Spinal cord (tissue), 10 donors: ENCODE results near the gene TCEAL3. TPM values are rescaled to one million over a fixed set of nuclear protein-coding genes. Genes with fewer than 3 reads are reported as not detected.
"Not testable (repeated sequence)": the region's sequence is repeated elsewhere in the genome, so short reads cannot be mapped to it uniquely, and the experiment has no call there.

ENCODE experiments used
- DNase-seq, 6 donors: peaks; one replicate each; pipeline versions ENCODE4 v3.0.0 to v3.0.0-alpha.2; 2013 to 2015; ENCODE audit warnings: low spot score in 6 of 6, low read depth in 4 of 6
- H3K27ac ChIP-seq: one replicate; pipeline ENCODE4 v1.5.1; 2013; ENCODE audit warnings: low read depth, low read length, control low read depth
- H3K27me3 ChIP-seq: one replicate; pipeline ENCODE4 v1.6.1; 2013; ENCODE audit warnings: low read length; ENCODE audit not compliant: control insufficient read depth, insufficient read depth
- H3K36me3 ChIP-seq: one replicate; pipeline ENCODE4 v1.6.1; 2013; ENCODE audit warnings: low read length; ENCODE audit not compliant: control insufficient read depth, insufficient read depth
- H3K4me1 ChIP-seq: one replicate; pipeline ENCODE4 v1.6.1; 2013; ENCODE audit warnings: low read length; ENCODE audit not compliant: control insufficient read depth, insufficient read depth
- H3K4me3 ChIP-seq: one replicate; pipeline ENCODE4 v1.5.1; 2013; ENCODE audit warnings: low read depth, low read length, control low read depth
- H3K9me3 ChIP-seq: one replicate; pipeline ENCODE4 v1.6.1; 2013; ENCODE audit warnings: low read length; ENCODE audit not compliant: control insufficient read depth, insufficient read depth
- WGBS: methylation state at CpG from one replicate; pipeline ENCODE4 v1.1.5; 2013; ENCODE audit warnings: missing lambda C conversion rate; ENCODE audit not compliant: insufficient coverage; 5-methylcytosine and 5-hydroxymethylcytosine counted together
- polyA plus RNA-seq, 2 donors: library from polyadenylated mRNA; unstranded; fragments of 120-200 nt; gene quantifications; one replicate each; pipeline ENCODE4 v1.2.1, GENCODE V29; 2013; ENCODE audit not compliant: insufficient read length in 2 of 2
- total RNA-seq, 2 donors: library from RNA; depleted of rRNA in 1 of 2; stranded (reverse); fragments of 120-200 nt in 1 of 2; fragments of >200 nt in 1 of 2; gene quantifications; one replicate each; pipeline versions ENCODE4 v1.2.3 to v1.2.4, GENCODE V29; 2013 to 2014
- donor health status: healthy.

The TCEAL3 gene
- total and polyA plus RNA-seq, 4 donors: 11.7 to 77.2 (median 53.5) TPM

DNA sequence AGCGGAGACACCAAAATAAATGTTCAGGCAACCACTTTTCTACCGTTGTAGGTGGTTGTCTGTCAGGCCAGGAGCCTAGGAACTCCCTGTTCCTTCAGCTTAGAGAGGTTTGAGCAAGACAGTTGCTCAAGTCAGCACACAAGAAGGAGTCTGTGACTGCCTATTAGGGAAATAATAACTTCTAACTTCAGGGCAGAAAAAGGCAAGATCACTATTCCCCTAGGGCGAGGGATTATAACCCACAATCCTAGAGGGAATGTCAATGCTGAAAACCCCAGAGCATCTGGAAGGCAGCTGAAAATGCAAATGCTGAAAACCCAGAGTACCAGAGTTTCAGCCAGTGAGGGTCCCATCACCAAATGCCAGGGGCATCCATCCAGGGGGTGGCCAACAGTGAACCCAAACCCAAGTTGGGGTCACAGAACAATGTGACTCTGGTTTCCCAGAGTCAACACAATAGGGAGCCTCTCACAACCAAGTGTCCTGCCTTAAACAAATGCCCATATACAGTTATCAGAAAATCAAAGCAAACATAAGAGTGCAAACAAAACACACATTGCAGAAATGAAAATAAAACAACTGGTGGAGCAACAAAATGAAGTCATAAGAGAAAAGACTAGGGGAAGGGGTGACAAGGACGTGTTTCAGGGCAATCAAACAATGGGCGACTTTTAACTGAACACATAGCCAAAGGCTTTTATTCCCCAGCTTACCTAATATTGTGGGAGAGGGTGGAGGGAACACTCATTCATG, 51.1 kb downstream of the TCEAL3 start:
- H3K4me1 ChIP-seq: no peaks in the 10 kb centered on the region
- peaks cover 3% of the 10 kb centered on the region for H3K27me3 ChIP-seq
- H3K36me3 ChIP-seq: no peaks in the 10 kb centered on the region
- WGBS: 75% methylated on average over 3 of the region's 5 CpGs
- DNase-seq: no peak
- no peak overlapping the region for H3K4me3 ChIP-seq
- H3K27ac ChIP-seq: no peak overlapping the region
- H3K9me3 ChIP-seq: no peaks in the 10 kb centered on the region

DNA sequence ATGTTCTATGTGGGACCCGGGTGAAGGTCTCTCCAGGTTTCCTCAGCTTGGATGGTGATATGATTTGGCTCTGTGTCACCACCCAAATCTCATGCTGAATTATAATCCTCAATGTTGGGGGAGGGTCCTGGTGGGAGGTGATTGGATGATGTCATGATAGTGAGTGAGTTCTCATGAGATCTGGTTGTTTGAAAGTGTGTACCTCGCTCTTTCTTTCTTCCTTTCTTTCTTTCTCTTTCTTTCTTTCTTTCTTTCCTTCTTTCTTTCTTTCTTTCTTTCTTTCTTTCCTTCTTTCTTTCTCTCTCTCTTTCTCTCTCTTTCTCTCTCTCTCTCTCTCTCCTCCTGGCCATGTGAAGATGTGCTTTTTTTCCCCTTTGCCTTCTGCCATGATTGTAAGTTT, 51.7 kb downstream of the TCEAL3 start:
- H3K27ac ChIP-seq, H3K4me1 ChIP-seq: not testable (repeated sequence)
- no CpG with 5 or more reads among the region's 2 CpGs for whole genome bisulfite sequencing

More for the DNA sequence above, 51.7 kb downstream of the TCEAL3 start:
- not testable (repeated sequence) for H3K27me3 ChIP-seq, DNase-seq, H3K9me3 ChIP-seq, H3K4me3 ChIP-seq, H3K36me3 ChIP-seq

Other genes with a start within 250 kb of the TCEAL3 start
- gene BEX3, start 231.4 kb upstream of the TCEAL3 start, total RNA-seq: 100 to 1,000 TPM; 276 to 518 TPM
- 100 to 1,000 TPM; 795 to 830 TPM for gene BEX3, start 231.4 kb upstream of the TCEAL3 start, polyA plus RNA-seq
- 1 to 10 TPM in 1 of 2 donors, under 1 TPM in 1; 0.88 to 1.2 TPM for gene RAB40A, start 88.5 kb upstream of the TCEAL3 start, total RNA-seq
- 1 to 10 TPM; 2.9 to 3.0 TPM for gene RAB40A, start 88.5 kb upstream of the TCEAL3 start, polyA plus RNA-seq
- 100 to 1,000 TPM in 1 of 2 donors, 10 to 100 TPM in 1; 40.8 to 115 TPM for gene TCEAL4, start 22.4 kb upstream of the TCEAL3 start, total RNA-seq
- 100 to 1,000 TPM; 210 to 224 TPM for gene TCEAL4, start 22.4 kb upstream of the TCEAL3 start, polyA plus RNA-seq
- gene TCEAL1, start 21.0 kb downstream of the TCEAL3 start, total RNA-seq: 10 to 100 TPM; 35.6 to 39.2 TPM
- gene TCEAL1, start 21.0 kb downstream of the TCEAL3 start, polyA plus RNA-seq: 10 to 100 TPM; 53.4 to 58.7 TPM
- gene MORF4L2, start 78.7 kb downstream of the TCEAL3 start, total RNA-seq: 100 to 1,000 TPM; 365 to 391 TPM
- gene MORF4L2, start 78.7 kb downstream of the TCEAL3 start, polyA plus RNA-seq: 100 to 1,000 TPM; 331 to 336 TPM
- under 1 TPM in 1 of 2 donors, not detected in 1; 0.44 TPM for gene TMEM31, start 102.9 kb downstream of the TCEAL3 start, total RNA-seq
- gene TMEM31, start 102.9 kb downstream of the TCEAL3 start, polyA plus RNA-seq: under 1 TPM in 1 of 2 donors, not detected in 1; 0.68 TPM
- gene PLP1, start 168.9 kb downstream of the TCEAL3 start, total RNA-seq: 1,000 to 10,000 TPM in 1 of 2 donors, 100 to 1,000 TPM in 1; 928 to 2,816 TPM
- 1,000 to 10,000 TPM in 1 of 2 donors, 100 to 1,000 TPM in 1; 888 to 1,680 TPM for gene PLP1, start 168.9 kb downstream of the TCEAL3 start, polyA plus RNA-seq
- 10 to 100 TPM; 11.2 to 35.8 TPM for gene RAB9B, start 224.3 kb downstream of the TCEAL3 start, total RNA-seq
- gene RAB9B, start 224.3 kb downstream of the TCEAL3 start, polyA plus RNA-seq: 10 to 100 TPM; 22.0 to 24.5 TPM